Loucy (cell line): ENCODE measurements around the gene S100Z.

ENCODE experiments used
- H2AFZ ChIP-seq: fragments of 200-600 bp; sonication (generic); 2 replicates; pipeline ENCODE4 v1.6.0; 2016; ENCODE audit warnings: antibody characterized with exemption, mild to moderate bottlenecking, low read length, moderate library complexity
- H3F3A ChIP-seq: fragments of 200-600 bp; 2 replicates; pipeline ENCODE4 v1.6.0; 2016; ENCODE audit warnings: antibody characterized with exemption, low read depth, mild to moderate bottlenecking
- H3K27me3 ChIP-seq: fragments of 200-600 bp; sonication (generic); 2 replicates; pipeline ENCODE4 v1.6.1; 2014; ENCODE audit warnings: low read length, mild to moderate bottlenecking; ENCODE audit not compliant: insufficient read depth, poor library complexity, severe bottlenecking
- H3K36me3 ChIP-seq: fragments of 200-600 bp; sonication (generic); 2 replicates; pipeline ENCODE4 v1.6.1; 2016; ENCODE audit warnings: low read length; ENCODE audit not compliant: insufficient read depth
- H3K4me1 ChIP-seq: fragments of 200-600 bp; sonication (generic); 2 replicates; pipeline ENCODE4 v1.5.1; 2014; ENCODE audit warnings: low read length, mild to moderate bottlenecking; ENCODE audit not compliant: insufficient read depth, poor library complexity, severe bottlenecking
- H3K4me2 ChIP-seq: fragments of 200-600 bp; sonication (generic); 2 replicates; pipeline ENCODE4 v1.6.0; 2014; ENCODE audit warnings: antibody characterized with exemption, low read length, low read depth, mild to moderate bottlenecking; ENCODE audit not compliant: poor library complexity, severe bottlenecking
- H3K4me3 ChIP-seq: fragments of 200-600 bp; sonication (generic); 2 replicates; pipeline ENCODE4 v1.5.1; 2014; ENCODE audit warnings: low read length, mild to moderate bottlenecking, mixed read lengths; ENCODE audit not compliant: poor library complexity, severe bottlenecking
- H3K79me2 ChIP-seq: fragments of 200-600 bp; sonication (generic); 2 replicates; pipeline ENCODE4 v1.6.1; 2014; ENCODE audit warnings: low read length; ENCODE audit not compliant: insufficient read depth
- H3K9ac ChIP-seq: fragments of 200-600 bp; sonication (generic); 2 replicates; pipeline ENCODE4 v1.6.0; 2014; ENCODE audit warnings: mild to moderate bottlenecking, low read depth, low read length, moderate library complexity; ENCODE audit not compliant: poor library complexity, severe bottlenecking
- H3K9me2 ChIP-seq: fragments of 200-600 bp; sonication (generic); replicated peaks from 2 replicates; pipeline ENCODE4 v1.6.1; 2016; ENCODE audit warnings: low read depth, low read length, mixed read lengths
- H3K9me3 ChIP-seq: fragments of 200-600 bp; sonication (generic); 2 replicates; pipeline ENCODE4 v1.6.1; 2014; ENCODE audit warnings: mild to moderate bottlenecking, antibody characterized with exemption, low read length, low read depth; ENCODE audit not compliant: insufficient read depth
- H4K20me1 ChIP-seq: fragments of 200-600 bp; sonication (generic); 2 replicates; pipeline ENCODE4 v1.6.0; 2014; ENCODE audit warnings: antibody characterized with exemption, low read length, mild to moderate bottlenecking; ENCODE audit not compliant: insufficient read depth, poor library complexity, severe bottlenecking
- EZH2phosphoT487 ChIP-seq: fragments of 200-600 bp; IDR thresholded peaks from 2 replicates; pipeline ENCODE4 v1.6.1; 2018; ENCODE audit warnings: antibody characterized with exemption, mild to moderate bottlenecking, moderate library complexity, borderline replicate concordance
- TF ChIP-seq, protein P1 (sequence below): fragments of 200-600 bp; sonication (generic); conservative IDR thresholded peaks from 2 replicates; pipeline ENCODE4 v1.5.1; 2014; ENCODE audit warnings: mild to moderate bottlenecking, antibody characterized with exemption, low read length

Gene S100Z

DNA sequence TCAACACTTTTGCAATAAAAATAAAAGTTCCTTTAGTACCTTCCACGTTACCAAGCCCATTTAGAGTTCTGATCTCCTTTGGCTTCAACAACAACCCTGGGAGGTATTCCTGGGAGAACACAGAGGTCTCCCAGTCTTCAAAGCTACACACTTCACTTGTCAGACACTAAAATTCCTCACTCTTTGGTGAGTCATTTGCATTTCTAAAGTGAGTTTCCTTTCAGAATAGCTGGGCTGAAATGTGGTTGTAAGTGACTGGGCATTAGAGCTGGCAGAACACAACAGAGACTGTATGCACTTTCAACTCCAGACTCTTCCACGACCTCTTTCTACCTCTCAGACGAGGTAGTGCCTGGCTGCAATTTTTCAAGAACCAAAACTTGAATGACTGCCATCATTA lies 42.5 kb upstream of the S100Z start:
- Histone ChIP-seq H3K27me3 (no peaks in the 10 kb centered on the region), H2AFZ (no peak overlapping the region; the same call in 1 of the 2 replicates), H3K9me3 (no peaks in the 10 kb centered on the region), H4K20me1 (no peaks in the 10 kb centered on the region), H3K4me2 (no peak overlapping the region), H3K36me3 (no peaks in the 10 kb centered on the region), H3F3A (no peaks in the 10 kb centered on the region), H3K9me2 (no peaks in the 10 kb centered on the region), H3K4me3 (no peak overlapping the region), H3K9ac (no peak overlapping the region), H3K79me2 (no peaks in the 10 kb centered on the region), H3K4me1 (peaks cover 3% of the 10 kb centered on the region)
- TF ChIP-seq EZH2phosphoT487: no peak
- TF ChIP-seq, protein P1, sequence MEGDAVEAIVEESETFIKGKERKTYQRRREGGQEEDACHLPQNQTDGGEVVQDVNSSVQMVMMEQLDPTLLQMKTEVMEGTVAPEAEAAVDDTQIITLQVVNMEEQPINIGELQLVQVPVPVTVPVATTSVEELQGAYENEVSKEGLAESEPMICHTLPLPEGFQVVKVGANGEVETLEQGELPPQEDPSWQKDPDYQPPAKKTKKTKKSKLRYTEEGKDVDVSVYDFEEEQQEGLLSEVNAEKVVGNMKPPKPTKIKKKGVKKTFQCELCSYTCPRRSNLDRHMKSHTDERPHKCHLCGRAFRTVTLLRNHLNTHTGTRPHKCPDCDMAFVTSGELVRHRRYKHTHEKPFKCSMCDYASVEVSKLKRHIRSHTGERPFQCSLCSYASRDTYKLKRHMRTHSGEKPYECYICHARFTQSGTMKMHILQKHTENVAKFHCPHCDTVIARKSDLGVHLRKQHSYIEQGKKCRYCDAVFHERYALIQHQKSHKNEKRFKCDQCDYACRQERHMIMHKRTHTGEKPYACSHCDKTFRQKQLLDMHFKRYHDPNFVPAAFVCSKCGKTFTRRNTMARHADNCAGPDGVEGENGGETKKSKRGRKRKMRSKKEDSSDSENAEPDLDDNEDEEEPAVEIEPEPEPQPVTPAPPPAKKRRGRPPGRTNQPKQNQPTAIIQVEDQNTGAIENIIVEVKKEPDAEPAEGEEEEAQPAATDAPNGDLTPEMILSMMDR: no peak

DNA sequence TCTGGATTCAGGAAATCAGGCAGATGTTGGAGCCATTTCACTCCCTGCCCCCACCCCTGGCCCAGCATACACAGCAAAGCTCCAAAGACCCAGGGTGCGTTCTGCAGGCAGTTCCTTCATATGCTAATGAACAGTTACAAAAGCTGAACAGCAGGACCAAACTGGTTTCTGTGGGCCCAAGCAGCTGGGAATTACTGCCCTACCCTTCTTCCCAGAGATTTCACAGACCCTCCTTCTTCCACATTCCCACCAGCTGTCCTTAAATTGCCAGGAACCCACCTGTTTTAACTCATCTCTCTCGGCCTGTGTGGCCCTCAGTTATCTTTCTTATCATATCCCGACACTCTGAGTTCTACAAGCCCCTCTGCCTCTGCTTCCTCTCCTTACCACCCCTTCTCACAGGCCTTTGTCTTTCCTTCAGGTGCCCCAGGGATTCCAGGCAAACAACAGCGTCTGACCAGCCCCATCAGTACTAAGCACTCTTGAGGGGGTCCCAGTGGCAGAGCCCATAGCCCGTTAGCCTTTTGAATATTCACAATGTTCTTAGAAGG lies 41.6 kb upstream of the S100Z start:
- Histone ChIP-seq H3K9ac (no peak overlapping the region), H4K20me1 (no peaks in the 10 kb centered on the region), H3K79me2 (no peaks in the 10 kb centered on the region), H3K27me3 (no peaks in the 10 kb centered on the region), H2AFZ (peak overlapping the region; percentile 36; the same call in 1 of the 2 replicates), H3K36me3 (no peaks in the 10 kb centered on the region), H3K4me3 (no peak overlapping the region), H3K4me1 (peaks cover 3% of the 10 kb centered on the region), H3K9me3 (no peaks in the 10 kb centered on the region), H3K9me2 (no peaks in the 10 kb centered on the region), H3K4me2 (no peak overlapping the region), H3F3A (no peaks in the 10 kb centered on the region)
- no peak for TF ChIP-seq EZH2phosphoT487

DNA sequence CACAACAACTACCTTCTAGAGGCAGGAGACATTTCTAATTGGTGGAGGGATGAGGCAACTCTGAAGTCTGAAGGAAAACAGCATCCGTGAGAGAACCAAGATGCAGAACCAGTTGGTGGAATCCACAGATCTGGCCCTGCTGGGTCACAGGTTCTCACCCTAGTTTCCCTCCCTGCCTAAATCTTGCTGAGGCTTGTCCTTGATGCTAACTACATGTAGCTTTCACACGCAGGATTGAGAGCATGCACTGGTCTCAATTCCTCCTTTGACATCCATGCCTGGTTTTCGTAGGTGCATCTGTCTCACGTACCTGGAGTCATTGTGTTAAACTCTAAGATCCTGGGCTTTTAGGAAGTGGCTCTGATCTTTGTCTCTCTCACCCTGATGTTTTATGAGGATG lies 40.7 kb upstream of the S100Z start:
- Histone ChIP-seq H3K9me2 (no peaks in the 10 kb centered on the region), H3K36me3 (no peaks in the 10 kb centered on the region), H3F3A (no peaks in the 10 kb centered on the region), H3K9ac (no peak overlapping the region), H3K9me3 (no peaks in the 10 kb centered on the region), H2AFZ (0 out of 2 replicates have a peak overlapping the region, but pooled peaks have one; percentile 33), H3K4me3 (no peak overlapping the region), H3K4me2 (no peak overlapping the region), H3K79me2 (no peaks in the 10 kb centered on the region), H3K4me1 (peaks cover 3% of the 10 kb centered on the region), H4K20me1 (no peaks in the 10 kb centered on the region), H3K27me3 (no peaks in the 10 kb centered on the region)
- TF ChIP-seq, protein P1: no peak
- TF ChIP-seq EZH2phosphoT487: no peak

DNA sequence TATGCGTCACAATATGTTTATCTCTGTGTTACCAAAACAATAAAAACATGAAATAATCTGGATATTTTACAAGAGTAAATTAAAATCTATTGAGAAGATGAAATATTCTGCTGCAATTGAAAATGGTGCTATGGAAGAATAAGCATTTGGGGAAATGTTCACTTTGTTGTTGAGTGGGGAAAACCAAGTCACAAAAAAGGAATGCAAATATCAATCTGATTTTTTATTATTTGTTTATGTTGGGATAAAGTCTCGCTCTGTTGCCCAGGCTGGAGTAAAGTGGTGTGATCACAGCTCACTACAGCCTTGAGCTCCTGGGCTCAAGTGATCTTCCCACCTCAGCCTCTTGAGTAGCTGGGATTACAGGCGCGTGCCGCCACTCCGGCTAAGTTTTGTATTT lies 39.6 kb upstream of the S100Z start:
- Histone ChIP-seq H3K27me3 (no peaks in the 10 kb centered on the region), H2AFZ (no peak overlapping the region), H3K9ac (no peak overlapping the region), H3K9me3 (no peaks in the 10 kb centered on the region), H3K36me3 (no peaks in the 10 kb centered on the region), H4K20me1 (no peaks in the 10 kb centered on the region), H3K4me1 (peaks cover 3% of the 10 kb centered on the region), H3K4me3 (no peak overlapping the region), H3F3A (no peaks in the 10 kb centered on the region), H3K9me2 (no peaks in the 10 kb centered on the region), H3K79me2 (no peaks in the 10 kb centered on the region), H3K4me2 (no peak overlapping the region)
- no peak for TF ChIP-seq EZH2phosphoT487
- TF ChIP-seq, protein P1: no peak
